ENCODE measurements around the gene TEAD4. TPM values are rescaled to one million over a fixed set of nuclear protein-coding genes. Genes with fewer than 3 reads are reported as not detected.
"Not testable (repeated sequence)": the region's sequence is repeated elsewhere in the genome, so short reads cannot be mapped to it uniquely, and the experiment has no call there.

Gene TEAD4
- total RNA-seq, 1 donor from 2014 or later: 37.4 TPM

DNA sequence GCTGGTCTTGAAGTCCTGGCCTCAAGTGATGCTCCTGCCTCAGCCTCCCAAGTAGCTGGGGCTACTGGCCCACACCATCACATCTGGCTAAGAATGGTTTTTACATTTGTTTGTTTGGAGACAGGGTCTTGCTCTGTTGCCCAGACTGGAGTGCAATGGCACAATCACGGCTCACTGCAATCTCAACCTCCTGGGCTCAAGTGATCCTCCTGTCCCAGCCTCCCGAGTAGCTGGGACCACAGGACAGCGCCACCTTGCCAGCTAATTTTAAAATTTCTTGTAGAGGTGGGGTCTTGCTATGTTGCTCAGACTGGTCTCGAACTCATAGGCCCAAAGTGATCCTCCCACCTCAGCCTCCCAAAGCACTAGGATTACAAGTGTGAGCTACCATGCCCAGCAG, 89.3 kb downstream of the TEAD4 start:
- DNase-seq: no peak

DNA sequence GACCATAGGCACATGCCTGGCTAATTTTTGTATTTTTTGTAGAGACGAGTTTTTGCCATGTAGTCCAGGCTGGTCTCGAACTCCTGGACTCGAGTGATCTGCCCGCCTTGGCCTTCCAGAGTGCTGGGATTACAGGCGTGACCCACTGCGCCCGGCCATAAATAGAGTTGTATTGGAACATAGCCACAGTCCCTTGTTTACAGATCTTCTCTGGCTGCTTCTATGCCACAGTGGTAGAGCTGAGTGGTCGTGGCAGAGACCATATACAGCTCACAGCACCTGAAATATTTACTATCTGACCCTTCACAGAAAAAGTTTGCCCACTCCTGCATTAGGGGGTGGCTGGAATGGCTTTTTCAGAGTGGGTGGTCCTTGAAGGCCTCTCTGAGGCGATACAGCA, 90.0 kb downstream of the TEAD4 start:
- DNase-seq: no peak

DNA sequence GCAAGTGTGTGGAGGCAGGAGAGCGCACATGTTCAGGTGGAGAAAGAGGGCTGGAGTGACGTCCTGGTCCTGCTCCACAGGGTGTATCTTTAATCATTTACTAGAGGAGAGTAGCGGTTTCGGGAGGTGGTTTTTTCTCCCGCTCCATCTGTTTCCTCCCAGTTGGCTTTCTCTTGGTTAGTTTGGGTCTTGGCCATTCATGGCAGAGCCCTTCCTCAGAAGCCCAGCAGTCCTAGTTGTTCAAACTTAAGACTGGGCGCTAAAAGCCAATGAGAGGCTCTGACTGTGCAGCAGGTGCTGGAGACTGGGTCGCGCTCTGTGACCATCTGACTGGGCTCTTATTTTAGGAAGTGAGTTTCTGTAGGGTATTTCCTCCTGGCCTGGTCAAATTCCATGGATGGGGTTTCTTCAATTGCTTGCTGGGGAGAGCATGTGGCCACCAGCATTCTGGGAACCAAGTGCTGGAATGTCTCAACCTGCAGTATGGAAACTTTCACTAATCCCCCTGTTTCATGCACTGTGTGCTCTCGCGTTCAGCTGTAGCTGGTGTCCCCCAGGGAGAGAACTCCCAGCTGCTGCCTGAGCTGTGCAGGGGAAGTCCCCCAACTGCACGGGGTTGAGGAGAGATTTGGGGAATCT, 90.5 kb downstream of the TEAD4 start:
- DNase-seq: peak; percentile 88

DNA sequence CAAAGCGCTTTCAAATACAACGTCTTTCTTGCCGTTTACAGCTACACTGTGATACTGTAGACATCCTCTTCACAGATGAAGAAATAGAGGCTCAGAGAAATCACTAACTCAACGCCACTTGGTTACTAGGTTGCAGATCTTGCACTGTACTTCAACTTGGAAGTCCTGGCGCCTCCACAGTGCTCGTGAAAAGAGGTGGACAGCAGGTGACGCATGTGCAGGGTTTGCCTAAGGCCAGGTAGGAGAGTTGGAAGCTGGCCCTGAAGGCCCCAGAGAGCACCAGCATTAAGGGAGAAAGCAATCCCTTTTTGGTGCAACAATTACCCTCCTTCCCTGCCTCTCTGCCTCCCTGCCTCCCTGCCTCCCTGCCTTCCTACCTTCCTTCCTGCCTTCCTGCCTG, 95.2 kb downstream of the TEAD4 start:
- no peak for DNase-seq

DNA sequence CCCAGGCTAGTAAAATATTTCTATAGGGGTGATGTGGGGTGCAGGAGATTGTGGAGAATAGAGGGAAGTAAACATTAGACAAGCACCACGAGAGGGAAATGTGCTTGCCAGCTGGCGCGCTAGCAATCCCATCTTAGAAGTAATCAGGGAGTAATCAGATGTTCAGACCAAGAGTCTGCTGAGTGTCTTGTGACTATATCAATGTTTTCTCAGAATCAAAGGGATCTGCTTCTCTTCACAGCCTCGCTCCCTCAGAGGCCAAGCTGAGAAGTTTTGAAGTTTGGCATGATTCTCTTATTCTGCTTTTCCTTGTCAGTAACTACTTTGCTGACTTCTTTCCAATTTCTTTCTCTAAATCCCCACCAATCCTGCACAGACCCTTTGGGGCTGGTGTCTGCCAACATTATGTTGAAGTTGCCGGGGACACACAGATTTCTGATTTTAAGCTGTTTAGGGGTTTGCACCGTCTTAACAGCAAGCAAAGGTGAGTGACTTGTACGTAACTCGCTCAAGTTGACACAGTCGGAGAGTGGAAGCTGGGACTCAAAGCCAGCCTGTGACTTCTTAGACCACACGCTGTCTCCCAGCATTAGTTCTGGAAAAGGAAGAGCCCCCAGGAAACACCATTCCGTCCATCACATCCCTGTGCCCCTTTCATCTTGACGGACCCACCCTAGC, 96.0 kb downstream of the TEAD4 start:
- DNase-seq: peak; percentile 82

DNA sequence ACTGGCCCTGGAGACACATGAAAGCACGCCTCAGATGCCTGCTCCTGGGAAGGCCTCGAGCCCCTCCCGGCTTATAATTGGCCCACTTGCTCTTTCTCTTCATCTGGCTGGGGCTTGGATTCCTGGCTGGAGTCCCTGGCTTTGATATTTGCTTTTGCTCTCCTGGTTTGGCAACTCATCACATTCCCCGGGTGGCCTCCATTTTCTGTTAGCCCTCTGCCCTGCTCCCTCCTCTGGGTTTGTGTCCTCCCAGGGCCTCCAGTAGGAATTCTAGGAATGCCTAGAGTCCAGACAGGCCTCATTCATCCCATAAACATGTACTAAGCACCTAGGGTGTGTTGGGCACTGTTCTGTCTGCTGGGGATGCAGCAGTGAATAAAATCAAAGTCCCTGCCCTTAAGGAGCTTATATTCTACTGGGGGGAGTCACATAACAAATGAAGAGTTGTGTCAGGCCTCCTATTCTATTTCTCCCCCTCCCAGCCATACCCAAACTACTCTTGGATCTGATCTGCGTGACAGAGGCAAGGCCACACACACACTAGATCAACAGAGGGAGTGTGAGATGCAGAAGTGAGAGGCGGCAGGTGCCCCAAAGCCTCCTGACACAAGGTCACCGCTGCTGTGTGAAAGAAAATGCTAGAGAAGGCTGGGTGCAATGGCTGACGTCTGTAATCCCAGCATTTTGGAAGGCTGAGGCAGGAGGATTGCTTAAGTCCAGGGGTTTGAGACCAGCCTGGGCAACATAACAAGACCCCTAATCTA, 96.7 kb downstream of the TEAD4 start:
- peak; percentile 65 for DNase-seq

DNA sequence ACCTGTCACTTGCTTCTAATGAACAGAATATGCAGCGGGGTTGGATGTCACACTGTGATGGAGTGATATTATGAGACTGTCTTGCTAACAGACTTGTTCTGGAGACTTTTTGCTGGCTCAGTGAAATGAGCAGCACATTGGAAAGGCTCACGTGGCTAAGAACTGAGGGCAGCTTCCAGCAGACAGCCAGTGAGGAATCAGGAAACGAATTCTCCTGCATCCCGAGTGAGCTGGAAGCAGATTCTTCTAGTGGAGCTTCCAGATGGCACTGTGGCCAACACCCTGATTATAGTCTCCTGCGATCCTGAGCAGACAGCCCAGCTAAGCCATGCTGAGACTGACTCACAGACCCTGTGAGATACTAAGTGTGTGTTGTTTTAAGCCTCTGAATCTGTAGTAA, 101.9 kb downstream of the TEAD4 start:
- peak; percentile 44 for DNase-seq

DNA sequence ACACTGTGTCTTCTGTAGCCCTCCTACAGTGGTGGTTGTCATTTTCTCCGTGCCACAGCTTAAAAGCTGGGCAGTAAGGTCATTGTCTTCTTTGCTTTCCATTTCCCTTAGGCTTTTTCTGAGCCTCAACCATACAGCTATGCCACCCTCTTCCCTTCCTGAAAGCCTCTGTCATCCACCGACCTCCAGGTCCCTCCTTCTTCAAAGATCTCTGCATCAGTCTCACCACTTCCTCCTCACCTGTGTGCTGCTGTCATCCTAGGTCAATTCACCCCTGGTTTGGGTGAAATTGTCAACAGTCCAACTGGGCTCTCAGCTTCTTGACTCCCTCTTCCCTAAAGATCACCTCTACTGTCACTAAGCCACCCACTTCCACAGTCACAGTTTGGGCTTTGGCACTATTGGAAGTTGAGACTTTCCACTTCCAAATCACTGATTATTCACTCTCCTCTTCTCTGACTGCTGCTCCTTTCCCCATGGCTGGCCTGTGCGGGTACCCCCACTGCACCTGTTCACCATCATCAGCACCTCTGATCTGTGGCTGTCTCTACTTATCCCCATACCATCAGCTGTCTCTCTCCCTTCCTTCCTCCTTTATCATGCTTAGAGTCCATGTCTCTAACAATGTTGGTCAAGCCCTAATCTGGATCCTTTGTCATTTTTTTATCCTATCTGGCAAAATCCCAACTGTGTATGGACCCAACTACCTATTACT, 102.5 kb downstream of the TEAD4 start:
- no peak for DNase-seq

DNA sequence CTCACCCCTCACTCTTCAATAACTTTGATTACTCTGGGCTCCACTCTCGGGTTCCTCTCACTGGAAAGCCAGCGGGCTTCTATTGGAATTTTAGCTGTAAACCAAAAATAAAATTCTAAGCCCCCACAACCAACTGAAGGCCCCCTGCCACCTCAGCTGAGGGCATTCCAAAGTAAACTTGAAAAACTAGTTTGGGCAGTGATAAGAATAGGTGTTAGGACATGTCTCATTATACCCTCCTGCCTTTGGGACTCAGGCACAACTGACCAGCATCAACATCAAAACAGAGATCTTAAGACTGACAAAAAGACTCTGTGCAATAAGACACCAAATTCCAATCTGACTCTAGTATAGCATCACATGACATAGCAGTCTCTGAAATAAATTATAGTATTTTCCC, 106.1 kb downstream of the TEAD4 start:
- no peak for DNase-seq

DNA sequence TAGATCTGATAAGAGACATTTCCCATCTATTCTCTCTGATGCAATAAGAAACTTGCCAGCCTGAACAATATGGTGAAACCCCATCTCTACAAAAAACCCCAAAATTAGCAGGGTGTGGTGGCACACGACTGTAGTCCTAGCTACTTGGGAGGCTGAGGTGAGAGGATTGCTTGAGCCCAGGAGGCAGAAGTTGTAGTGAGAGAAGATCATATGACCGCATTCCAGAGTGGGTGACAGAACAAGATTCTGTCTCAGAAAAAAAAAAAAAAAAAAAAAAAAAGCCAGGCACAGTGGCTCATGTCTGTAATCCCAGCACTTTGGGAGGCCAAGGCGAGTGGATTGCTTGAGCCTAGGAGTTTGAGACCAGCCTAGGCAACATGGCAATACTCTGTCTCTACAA, 106.6 kb downstream of the TEAD4 start:
- not testable (repeated sequence) for DNase-seq

DNA sequence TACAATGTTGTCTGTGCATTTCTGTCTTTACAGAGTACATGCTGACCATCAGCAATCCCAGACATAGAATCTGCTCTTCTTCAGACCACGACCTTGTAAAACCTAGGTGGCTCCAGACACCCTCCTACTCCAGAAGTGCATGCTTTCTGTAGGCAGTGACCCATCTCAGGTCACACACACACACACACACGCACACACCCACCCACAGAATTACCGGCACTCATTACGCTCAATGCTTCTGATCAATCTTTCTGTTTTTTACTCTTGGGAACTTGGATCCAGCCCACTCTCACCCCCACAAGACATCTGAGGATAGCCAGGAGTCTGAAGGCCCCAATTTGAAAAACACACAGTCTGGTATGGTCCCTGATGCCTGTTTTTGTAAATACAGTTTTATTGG, 110.5 kb downstream of the TEAD4 start:
- no peak for DNase-seq

DNA sequence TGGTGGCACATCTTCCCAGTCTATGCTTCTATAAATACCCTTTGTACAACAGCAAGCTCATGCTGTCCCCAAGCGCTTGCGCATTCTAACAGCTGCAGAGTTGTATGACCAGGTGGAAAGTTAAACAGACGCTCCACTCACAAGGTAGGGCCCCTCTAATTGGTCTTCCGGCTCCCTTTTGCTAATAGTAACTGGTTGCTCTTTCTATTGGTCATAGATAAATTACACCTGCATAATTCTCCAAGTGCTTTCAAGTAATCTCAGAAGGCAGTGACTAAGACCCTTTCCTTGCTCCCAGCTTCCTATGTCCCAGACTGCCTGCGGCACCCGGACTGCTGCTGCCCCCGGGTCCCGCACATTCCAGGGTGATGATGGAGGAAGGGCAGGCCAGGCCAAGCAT, 111.9 kb downstream of the TEAD4 start:
- peak; percentile 64 for DNase-seq

DNA sequence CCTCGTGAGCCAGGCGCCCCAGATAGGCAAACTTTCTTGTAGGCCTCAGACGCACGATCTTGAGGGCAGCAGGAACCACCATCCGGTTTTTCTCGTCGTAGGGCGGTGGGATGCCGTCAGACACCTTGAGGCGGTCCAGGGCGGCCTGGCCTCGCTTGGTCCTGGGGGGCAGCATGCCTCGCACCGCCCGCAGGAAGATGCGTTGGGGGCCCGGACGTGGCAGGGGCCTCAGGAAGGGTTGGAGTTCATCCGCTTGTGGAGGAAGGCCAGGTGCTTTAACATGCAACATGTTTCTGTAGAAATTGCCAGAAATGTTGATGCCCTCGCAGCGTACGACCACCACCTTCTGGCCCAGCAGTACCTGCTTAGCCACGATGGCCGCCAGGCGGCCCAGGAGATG, 112.5 kb downstream of the TEAD4 start:
- no peak for DNase-seq

DNA sequence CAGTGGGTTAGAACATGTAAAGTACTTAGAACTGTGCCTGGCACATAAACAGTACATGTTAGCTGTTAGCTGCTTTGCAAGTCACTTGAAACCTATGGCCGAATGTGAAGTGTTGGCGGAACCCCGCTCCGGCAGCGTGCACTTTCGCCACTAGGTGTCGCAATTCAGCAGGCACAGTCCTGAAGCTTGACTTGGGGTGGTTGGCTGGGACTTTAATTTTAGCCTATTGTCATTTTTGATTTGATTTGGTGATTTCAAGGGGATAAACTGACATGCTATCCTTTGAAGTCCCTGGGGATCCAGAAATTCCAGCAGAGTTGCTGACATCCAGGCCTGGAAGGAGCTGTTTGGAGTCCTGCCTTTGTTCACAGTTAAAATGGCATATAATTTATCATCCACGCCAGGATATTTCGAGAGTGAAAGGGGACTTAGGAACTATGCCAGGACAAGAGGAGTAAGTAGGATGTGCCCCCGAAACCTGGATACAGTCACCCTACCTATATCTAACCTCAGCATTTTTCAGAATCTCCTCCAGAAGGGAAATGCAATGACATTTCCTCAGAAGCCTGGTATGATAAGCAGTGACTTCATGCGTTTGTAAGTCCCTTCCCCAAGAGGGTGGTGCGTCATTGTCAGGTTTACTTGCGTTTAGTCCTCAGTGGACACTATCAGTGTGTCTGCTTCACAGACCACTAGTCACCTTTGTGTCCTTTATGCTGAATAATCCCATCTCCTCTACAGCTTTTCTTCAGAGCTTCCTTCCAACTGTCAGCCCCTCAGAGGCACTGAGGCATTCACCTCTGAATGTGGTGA, 114.4 kb downstream of the TEAD4 start:
- DNase-seq: peak; percentile 97

DNA sequence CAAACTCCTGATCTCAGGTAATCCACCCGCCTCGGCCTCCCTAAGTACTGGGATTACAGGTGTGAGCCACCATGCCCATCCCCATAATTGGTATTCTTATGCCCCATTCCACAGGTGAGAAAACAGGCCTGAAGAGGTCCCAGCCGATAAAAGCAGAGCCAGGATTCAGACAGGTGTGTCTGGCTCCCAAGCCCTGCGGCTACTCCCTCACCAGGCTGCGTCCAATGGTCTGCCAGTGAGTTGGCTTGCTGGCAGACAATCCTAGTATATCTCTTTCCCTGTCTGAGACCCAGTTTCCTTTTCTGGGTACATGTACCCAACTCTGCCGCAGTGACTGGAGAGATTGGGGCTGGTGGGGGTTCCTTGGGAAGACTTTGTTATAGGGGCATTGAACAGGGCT, 116.1 kb downstream of the TEAD4 start:
- DNase-seq: no peak

DNA sequence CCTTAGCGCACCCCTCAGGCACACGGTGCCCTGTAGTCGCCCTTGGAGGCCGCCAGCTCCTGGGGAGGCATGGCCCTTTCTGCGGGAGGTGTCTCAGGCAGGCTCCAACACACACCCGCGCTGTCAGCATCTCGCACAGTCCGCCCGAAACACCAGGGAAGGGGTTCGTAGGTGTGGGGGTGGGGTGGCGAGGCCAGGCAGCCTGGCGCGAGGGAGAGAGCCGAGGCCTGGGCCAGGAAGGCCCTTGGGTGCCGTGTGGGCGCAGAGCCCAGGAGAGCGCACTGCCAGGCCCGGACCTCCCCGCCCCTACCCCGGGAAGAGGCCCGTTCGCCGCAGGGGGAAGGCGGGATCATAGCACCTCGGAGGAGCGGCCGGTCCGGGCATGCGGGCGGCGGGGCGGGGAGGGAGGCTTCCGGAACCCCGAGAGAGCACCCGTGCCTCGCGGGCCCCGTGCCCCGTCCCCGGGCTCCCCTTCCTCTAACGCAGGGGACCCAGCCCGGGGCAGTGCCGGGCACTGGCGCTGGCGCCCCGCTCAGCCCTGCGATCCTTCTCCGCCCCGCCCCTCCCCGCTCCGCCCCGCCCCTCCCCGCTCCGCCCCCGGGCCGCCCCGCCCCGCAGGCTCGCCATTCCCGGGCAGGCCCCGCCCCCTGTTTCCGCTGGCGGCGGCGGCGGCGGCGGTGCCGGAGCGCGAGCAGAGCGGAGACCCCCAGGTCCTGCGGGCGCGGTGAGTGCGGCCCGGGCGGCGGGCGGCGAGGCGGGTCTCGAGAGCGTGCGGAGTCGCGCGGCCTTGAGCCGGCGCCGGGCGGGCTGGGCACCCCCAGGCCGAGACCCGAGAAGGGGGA, 117.8 kb downstream of the TEAD4 start, which contains the start of gene TSPAN9:
Gene TSPAN9, plus strand, starts transcription at position 650 of the 842 bp plus-strand sequence. CDS start 123,815 bp downstream, outside the sequence.
- DNase-seq: peak; percentile 82

DNA sequence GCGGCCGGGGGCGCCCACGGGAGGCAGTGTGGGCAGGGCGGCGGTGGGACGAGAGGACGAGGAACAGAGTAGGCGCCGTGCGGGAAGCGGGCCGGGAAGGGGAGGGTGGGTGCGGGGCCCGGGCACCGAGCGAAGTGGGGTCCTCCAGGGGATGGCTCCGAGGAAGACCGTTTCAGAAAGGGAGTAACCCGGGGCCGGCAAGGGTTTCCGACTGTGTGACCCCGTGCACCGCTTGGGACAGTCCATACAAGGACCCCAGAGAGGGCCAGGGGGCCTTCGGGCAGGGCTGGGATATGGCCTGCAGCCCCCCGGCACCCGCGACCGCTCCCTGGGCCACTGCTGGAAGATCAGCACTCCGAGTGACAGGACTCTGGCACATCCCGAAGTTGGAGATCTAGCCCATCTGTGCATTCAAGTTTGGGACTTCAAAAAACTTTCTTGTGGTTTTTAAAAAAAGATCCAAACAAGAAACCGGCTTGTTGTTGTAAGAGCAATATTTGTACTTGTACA, 118.4 kb downstream of the TEAD4 start:
- peak; percentile 65 for DNase-seq

DNA sequence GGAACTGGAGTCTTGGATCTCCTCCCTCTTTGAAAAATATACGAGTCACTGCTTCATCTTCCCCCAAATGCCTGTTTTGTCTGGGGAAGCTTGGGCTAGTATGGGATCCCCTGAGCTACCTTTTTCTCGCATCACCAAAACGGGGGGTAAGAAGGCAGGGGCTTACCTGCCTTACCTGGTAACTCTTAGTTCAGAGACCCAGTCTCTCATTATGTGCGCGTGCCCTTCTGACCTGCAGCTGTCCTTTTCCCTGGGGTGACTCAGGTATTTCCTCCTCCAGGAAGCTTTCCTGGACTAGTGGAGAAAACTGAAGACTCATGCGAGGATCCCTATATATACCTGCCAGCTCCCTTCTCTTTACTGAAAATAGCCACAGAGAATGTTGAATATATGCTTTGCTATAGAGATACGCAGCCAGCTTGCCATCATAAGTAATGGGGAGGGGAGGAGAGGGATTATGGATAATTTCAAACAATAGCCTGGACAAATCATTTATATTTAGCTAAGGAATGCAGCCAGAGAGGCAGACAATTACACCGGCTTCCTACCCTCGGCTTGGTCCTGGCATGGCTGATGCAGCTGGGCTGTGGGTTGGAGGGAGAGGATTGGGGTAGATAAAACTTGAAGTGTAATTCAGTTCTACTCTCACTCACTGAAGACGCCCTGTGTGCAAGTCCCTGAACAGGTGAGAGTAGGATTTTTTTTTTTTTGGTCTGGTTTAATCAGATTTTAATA, 119.1 kb downstream of the TEAD4 start:
- no peak for DNase-seq

DNA sequence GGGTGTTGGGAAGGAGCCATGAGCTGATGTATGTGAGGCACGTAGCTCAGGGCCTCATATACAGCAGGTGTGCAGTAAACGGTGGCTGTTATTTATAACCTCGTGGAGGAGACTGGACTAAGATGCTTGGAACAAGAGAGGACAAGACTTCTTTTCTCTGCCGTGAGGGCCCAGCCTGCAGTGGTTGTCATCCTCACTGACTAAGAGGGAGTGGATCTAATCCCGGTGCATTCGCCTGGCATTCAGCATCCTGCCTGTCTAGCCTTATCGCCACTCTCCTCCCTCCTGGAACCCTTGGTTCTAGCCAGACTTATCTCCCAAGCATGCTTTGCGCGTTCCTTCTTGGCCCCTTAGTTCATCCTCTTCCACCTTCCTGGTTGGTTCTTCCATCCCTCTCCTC, 121.9 kb downstream of the TEAD4 start:
- DNase-seq: peak; percentile 48

DNA sequence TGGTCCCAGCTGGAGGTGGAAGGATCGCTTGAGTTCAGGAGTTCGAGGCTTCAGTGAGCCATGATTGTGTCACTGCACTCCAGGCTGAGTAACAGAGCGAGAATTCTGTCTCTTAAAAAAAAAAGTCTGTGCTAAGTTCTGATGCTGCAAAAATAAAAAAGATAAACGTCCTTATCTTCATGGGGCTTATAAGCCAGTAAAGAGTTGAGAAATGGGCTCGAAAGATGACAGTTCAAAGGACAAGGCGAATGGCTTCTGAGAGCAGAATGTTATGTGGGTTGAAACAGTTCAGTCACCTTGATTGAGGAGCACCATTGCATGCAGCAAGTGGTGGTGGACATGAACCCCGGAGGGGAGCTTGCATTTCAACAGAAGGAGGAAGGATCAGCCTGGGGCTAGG, 122.7 kb downstream of the TEAD4 start:
- DNase-seq: no peak

Measured in tongue (tissue), 2 donors.